Osteoblast (primary cell): ENCODE results near the gene TOE1. TPM values are rescaled to one million over a fixed set of nuclear protein-coding genes. Genes with fewer than 3 reads are reported as not detected.

Source experiments
- DNase-seq: peaks from one replicate; pipeline ENCODE4 v3.0.0; 2011; ENCODE audit warnings: low spot score, mixed read lengths; ENCODE audit not compliant: insufficient read length; ENCODE audit errors: missing footprints
- H2AFZ ChIP-seq: 2 replicates; pipeline ENCODE4 v1.6.0; 2011; ENCODE audit warnings: mild to moderate bottlenecking, low read length
- H3K27ac ChIP-seq: 2 replicates; pipeline ENCODE4 v1.5.1; 2011; ENCODE audit warnings: mild to moderate bottlenecking, low read depth, low read length, moderate library complexity
- H3K27me3 ChIP-seq: 2 replicates; pipeline ENCODE4 v1.6.0; 2012; ENCODE audit warnings: mild to moderate bottlenecking, control low read depth, inconsistent platforms, low read length, moderate library complexity; ENCODE audit not compliant: insufficient read depth
- H3K36me3 ChIP-seq: 2 replicates; pipeline ENCODE4 v1.5.1; 2011; ENCODE audit warnings: mild to moderate bottlenecking, low read length, control low read depth, moderate library complexity; ENCODE audit not compliant: insufficient read depth
- H3K4me1 ChIP-seq: 2 replicates; pipeline ENCODE4 v1.5.1; 2011; ENCODE audit warnings: mild to moderate bottlenecking, low read length, control low read depth, moderate library complexity; ENCODE audit not compliant: insufficient read depth
- H3K4me2 ChIP-seq: 2 replicates; pipeline ENCODE4 v1.6.0; 2011; ENCODE audit warnings: mild to moderate bottlenecking, low read length; ENCODE audit not compliant: insufficient read depth
- H3K4me3 ChIP-seq: fragments of 200-600 bp; sonication (generic); 3 replicates; pipeline ENCODE4 v1.5.1; 2012; ENCODE audit warnings: mild to moderate bottlenecking, low read length, inconsistent platforms; ENCODE audit not compliant: insufficient read depth
- H3K79me2 ChIP-seq: 2 replicates; pipeline ENCODE4 v1.6.0; 2012; ENCODE audit warnings: mild to moderate bottlenecking, low read length, control low read depth, inconsistent platforms; ENCODE audit not compliant: insufficient read depth
- H3K9me3 ChIP-seq: 2 replicates; pipeline ENCODE4 v1.5.1; 2011; ENCODE audit warnings: low read depth, low read length, control low read depth
- H4K20me1 ChIP-seq: 2 replicates; pipeline ENCODE4 v1.6.0; 2012; ENCODE audit warnings: mild to moderate bottlenecking, low read length, control low read depth; ENCODE audit not compliant: insufficient read depth
- CTCF ChIP-seq: IDR thresholded peaks from 2 replicates; pipeline ENCODE4 v1.5.1; 2011; ENCODE audit warnings: mild to moderate bottlenecking, low read depth, low read length, moderate library complexity; ENCODE audit errors: extremely low read depth
- total RNA-seq: library from RNA; depleted of rRNA; stranded (reverse); fragments of >200 nt; gene quantifications from 2 replicates; pipeline ENCODE4 v1.2.3, GENCODE V29; 2012

The TOE1 gene
- total RNA-seq, 1 donor, result 6.5 TPM

- H3K27ac ChIP-seq, result no peak overlapping the region
- H3K9me3 ChIP-seq, result no peaks in the 10 kb centered on the region
- H2AFZ ChIP-seq, result peak overlapping the region; percentile 44
- H3K4me2 ChIP-seq, result no peak overlapping the region
- no peaks in the 10 kb centered on the region for H4K20me1 ChIP-seq
- H3K4me3 ChIP-seq, result no peak overlapping the region
- DNase-seq, result no peak
- H3K27me3 ChIP-seq, result no peaks in the 10 kb centered on the region
- H3K79me2 ChIP-seq, result no peaks in the 10 kb centered on the region
- no peaks in the 10 kb centered on the region for H3K36me3 ChIP-seq
- no peak for TF ChIP-seq CTCF
- H3K4me1 ChIP-seq, result peaks cover 9% of the 10 kb centered on the region
These were observed 25.1 kb downstream of the TOE1 start for GRCh38 chr1:45365051-45365450.

DNA sequence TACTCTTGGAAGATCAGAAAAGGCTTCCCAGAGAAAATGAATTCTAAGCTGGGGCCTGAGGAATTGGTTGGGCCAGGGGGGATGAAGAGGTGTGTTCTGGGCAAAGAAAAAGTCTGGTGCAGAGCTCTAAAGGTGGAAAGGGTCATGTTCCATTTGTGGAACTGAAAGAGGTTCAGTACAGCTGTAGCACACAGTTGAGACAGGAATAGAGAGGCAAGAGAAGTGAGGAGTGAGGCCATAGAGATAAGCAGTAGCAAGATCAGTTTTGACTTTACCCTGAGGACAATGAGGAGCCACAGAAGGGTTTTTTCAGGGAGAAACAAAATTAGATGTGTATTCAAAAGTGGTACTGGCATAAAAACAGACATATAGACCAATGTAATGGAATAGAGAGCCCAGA is 30.6 kb downstream of the TOE1 start:
- no peak overlapping the region for H3K4me2 ChIP-seq
- H3K27ac ChIP-seq, result no peak overlapping the region
- H3K4me3 ChIP-seq, result no peak overlapping the region
- H2AFZ ChIP-seq, result no peak overlapping the region
- H3K9me3 ChIP-seq, result no peaks in the 10 kb centered on the region
- no peaks in the 10 kb centered on the region for H3K79me2 ChIP-seq
- no peaks in the 10 kb centered on the region for H3K27me3 ChIP-seq
- no peaks in the 10 kb centered on the region for H4K20me1 ChIP-seq
- no peak for TF ChIP-seq CTCF
- DNase-seq, result no peak
- no peaks in the 10 kb centered on the region for H3K36me3 ChIP-seq
- H3K4me1 ChIP-seq, result no peaks in the 10 kb centered on the region

- no peak for DNase-seq
- no peak overlapping the region for H3K4me2 ChIP-seq
- no peaks in the 10 kb centered on the region for H3K27me3 ChIP-seq
These were observed 33.6 kb downstream of the TOE1 start for GRCh38 chr1:45373573-45373972.

More at GRCh38 chr1:45373573-45373972, 33.6 kb downstream of the TOE1 start:
- no peaks in the 10 kb centered on the region for H3K9me3 ChIP-seq
- no peak overlapping the region for H3K27ac ChIP-seq
- no peaks in the 10 kb centered on the region for H3K79me2 ChIP-seq
- H4K20me1 ChIP-seq, result no peaks in the 10 kb centered on the region
- no peaks in the 10 kb centered on the region for H3K36me3 ChIP-seq
- H2AFZ ChIP-seq, result no peak overlapping the region
- H3K4me3 ChIP-seq, result no peak overlapping the region
- TF ChIP-seq CTCF, result no peak
- H3K4me1 ChIP-seq, result no peaks in the 10 kb centered on the region
